Stimulated activated CD8-positive, alpha-beta memory T cell treated with anti-CD3 and anti-CD28 coated beads, Interleukin-15, amount 100 ng/mL, for 24 hours (primary cell): Measurements from ENCODE around the gene ASB11.

ENCODE experiments used
- DNase-seq: peaks from one replicate; pipeline ENCODE4 v3.0.0-alpha.2; 2020; ENCODE audit warnings: low read depth

The ASB11 gene

DNA sequence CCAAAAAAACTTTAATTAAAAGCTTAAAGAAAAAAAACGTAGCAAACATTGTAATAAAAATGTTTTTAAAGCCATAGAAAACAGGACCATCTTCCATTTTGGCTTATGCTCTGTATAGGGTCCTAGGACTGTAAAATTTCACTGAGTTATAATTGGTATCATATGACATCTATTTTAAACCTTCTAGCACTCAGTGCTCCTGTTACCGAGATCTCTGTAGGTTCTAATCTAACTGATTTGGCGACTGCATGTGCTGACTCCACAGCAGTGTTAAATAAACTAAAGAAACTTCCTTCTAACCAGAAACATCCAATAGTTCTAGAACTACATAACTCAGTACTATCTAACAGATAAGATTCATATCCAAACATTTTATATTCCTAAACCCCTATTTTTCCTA, at the start of gene ASB11:
Gene ASB11 (minus strand): TSS at position 132 of the 400 bp plus-strand sequence. CDS start 35 bp downstream, at position 97.
- no peak for DNase-seq

DNA sequence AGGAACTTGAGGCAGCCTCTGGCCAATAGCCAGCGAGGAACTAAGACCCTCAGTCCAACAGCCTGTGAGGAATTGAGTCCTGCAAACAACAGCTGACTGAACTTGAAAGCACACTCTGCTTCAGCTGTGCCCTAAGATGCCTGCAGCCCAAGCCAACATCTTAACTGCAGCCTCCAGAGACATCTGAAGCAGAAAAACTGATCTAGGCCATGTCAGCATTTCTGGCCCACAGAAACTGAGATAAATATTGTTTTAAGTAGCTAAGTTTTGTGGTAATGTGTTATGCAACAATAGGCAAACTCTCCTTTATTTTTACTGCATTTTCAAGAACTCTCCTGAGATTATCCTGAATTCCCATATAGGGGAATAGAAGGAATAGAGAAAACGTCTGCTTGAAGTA, 44.3 kb upstream of the ASB11 start:
- no peak for DNase-seq

DNA sequence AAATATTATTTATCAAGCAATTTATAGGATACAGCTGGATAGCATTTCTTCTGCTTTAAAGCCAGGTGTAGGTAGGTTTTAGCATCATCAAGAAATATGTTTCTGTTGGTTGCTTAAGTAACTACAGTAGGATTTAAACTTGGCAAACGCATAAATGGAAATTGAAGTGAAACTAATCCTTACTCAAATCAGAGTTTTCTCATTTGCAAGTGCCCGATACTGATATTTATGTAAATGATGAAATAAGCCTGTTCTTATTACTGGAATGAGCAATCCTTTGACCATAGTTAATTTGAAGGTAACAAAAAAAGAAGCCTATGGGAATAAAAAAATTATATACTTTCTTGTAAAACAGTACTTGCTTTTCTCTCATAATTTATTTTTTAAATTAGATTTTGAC, 43.1 kb upstream of the ASB11 start:
- DNase-seq, result no peak

GRCh38 chrX:15356444-15356843, 41.0 kb upstream of the ASB11 start:
- DNase-seq, result no peak

GRCh38 chrX:15350329-15350996, 35.0 kb upstream of the ASB11 start:
- no peak for DNase-seq

GRCh38 chrX:15349046-15349445, 33.6 kb upstream of the ASB11 start:
- DNase-seq, result no peak

- DNase-seq, result no peak
Observed at GRCh38 chrX:15345976-15346375, 30.5 kb upstream of the ASB11 start.

GRCh38 chrX:15344106-15344505, 28.7 kb upstream of the ASB11 start:
- DNase-seq, result no peak

GRCh38 chrX:15343075-15343476, 27.6 kb upstream of the ASB11 start:
- no peak for DNase-seq

- DNase-seq, result no peak
Observed at GRCh38 chrX:15340867-15341266, 25.4 kb upstream of the ASB11 start.

- DNase-seq, result no peak
Observed at GRCh38 chrX:15336023-15336413, 20.6 kb upstream of the ASB11 start.

GRCh38 chrX:15335135-15336022, 19.9 kb upstream of the ASB11 start, which contains the start of gene PIGA:
TSS of gene PIGA (minus strand) at chrX:15335523. CDS start at chrX:15331930, 3,593 bp downstream.
- DNase-seq, result peak; percentile 65

GRCh38 chrX:15334561-15334960, 19.1 kb upstream of the ASB11 start:
- DNase-seq, result no peak

GRCh38 chrX:15328821-15329220, 13.4 kb upstream of the ASB11 start:
- no peak for DNase-seq

- DNase-seq, result no peak
Observed at GRCh38 chrX:15328131-15328530, 12.7 kb upstream of the ASB11 start.

DNA sequence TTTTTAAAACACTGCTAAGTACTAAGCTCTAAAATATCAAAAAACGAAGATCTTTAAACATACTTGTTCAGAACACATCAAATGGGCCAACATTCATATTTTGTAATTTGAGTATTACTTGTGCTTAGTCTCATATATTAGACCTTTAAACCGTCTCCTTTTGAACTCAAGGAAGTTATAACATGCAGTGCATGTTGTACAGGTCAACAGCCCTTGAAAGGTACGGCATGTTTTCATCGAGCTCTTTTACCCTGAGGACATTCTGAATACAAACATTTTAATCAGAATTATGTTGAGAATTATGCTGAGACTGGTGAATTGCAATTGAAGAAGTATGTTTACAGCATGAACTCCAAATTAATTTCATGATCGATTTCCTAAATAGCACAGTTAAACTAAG, 7.0 kb upstream of the ASB11 start:
- no peak for DNase-seq

DNA sequence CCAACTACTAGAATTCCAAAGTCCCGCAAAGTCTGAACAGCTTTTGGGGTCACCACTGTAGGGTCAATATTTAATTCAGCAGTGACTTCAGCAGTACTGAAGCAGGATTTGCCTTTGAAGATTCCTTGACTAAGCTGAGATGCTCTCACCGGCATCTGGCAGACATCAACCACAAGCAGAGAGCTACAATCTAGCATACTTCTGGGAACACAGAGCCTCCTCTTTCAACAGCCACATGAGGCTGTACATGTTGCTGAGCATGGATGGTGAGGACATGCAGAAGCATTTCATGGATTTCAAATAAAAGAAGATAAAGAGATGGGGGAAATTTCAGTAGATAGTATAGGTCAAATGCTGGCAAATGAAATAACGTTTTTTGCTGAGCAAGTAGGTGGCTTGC, 6.6 kb upstream of the ASB11 start:
- no peak for DNase-seq

GRCh38 chrX:15321447-15321846, 6.0 kb upstream of the ASB11 start:
- no peak for DNase-seq

GRCh38 chrX:15320297-15320696, 4.9 kb upstream of the ASB11 start:
- DNase-seq, result no peak

GRCh38 chrX:15319075-15319474, 3.6 kb upstream of the ASB11 start:
- DNase-seq, result no peak

DNA sequence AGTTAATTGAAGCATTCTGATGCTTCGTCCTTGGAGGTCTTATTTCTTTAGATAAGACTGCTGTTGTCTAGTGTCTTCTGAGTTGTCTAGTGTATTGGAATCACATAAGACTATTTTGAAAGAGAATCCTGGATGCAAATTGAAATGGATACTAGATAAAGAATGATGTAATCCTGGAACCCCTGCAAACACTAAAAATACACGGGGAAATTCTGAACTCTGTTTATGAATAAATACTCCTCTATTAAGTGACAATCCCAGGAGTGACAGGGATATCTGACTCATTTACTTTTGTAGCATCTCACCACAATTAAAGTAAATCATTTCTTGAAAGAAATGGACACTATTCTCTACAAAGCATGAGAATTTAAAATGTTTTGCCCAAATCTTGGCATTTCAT, 968 bp downstream of the ASB11 start:
- DNase-seq, result no peak

DNA sequence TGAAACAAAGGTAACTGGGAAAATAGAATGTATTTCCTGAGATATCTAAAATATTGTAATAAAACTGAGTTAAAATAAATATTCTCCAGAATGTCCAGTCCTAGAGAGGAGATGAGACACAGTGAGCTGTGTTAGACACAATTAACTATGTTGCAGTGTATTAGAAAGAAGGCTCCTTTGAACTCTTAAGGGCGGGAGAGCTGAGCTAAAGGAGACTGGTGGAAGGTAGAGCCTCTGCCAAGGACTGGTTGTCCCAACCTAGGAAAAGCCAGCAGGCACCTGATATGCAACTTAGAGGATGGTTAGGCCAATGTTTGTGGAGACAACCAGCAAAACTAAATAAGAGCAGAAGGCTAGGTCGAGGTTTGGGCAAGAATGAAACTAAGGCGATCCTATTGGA, 4.3 kb downstream of the ASB11 start:
- DNase-seq, result no peak

DNA sequence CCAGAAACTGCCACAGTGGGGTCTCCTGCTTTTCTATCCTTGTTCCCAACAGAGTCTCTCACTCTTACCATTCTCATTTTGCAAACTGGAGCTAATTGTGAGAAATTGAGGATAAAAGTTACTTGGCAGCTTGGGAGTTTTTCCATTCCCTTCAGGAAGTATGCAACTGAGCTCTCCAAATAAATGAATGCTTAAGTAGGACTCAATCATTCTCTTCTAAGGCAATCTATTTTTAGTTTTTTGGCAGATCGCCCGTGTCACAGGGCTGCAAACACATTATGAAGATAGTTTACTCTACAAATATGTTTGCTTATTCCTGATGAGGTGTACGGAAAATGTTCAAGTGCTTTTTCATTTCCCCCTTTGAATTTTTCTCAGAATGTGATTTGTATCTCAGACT, 5.3 kb downstream of the ASB11 start:
- no peak for DNase-seq
